Activated CD4-positive, alpha-beta T cell treated with anti-CD3 and anti-CD28 coated beads, Interleukin-2, Interleukin-6, amounts not matched to agents 100 ng/mL and 50 ng/mL, durations not matched to agents 16 hours and 8 hours (primary cell): ENCODE measurements around the gene CBLB.
"Not testable (repeated sequence)": the region's sequence is repeated elsewhere in the genome, so short reads cannot be mapped to it uniquely, and the experiment has no call there.

Experiments used
- DNase-seq: peaks from one replicate; pipeline ENCODE4 v3.0.0-alpha.2; 2020

The CBLB gene

DNA sequence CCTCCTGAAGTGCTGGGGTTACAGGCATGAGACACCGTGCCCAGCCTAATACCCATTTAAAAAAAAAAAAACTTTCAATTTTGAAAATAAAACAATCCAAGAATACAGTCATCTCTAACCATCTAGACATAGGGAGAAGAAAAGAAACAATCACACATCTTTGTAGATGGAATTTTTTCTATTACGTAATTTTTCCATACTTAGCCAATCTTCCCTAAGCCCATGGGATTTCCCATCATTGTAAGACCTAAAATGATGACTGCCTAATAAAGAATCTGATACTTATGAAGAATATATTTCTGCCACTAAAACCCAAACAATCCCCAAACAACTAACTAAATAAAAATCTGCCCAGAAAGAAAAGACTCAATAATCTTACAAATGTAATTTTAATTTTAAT is 88.7 kb downstream of the CBLB start:
- DNase-seq = no peak

DNA sequence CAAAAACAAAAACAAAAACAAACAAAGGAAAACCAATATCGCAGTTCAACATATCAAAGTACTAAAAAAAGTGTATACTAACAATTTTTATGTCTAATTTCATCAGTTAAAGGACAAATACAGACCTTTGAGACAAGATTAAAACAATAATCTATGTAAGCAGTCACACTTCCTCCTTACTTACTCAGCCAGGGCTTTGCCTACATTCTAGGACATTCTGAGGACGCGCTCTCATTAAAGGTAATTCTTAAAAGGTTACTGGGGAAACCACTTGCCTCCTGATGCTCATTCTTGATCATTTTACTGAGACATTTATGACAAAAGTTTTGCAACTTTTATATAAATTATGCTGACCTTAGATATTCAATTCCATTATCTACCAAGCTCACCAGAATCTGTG is 93.4 kb downstream of the CBLB start:
- no peak for DNase-seq

DNA sequence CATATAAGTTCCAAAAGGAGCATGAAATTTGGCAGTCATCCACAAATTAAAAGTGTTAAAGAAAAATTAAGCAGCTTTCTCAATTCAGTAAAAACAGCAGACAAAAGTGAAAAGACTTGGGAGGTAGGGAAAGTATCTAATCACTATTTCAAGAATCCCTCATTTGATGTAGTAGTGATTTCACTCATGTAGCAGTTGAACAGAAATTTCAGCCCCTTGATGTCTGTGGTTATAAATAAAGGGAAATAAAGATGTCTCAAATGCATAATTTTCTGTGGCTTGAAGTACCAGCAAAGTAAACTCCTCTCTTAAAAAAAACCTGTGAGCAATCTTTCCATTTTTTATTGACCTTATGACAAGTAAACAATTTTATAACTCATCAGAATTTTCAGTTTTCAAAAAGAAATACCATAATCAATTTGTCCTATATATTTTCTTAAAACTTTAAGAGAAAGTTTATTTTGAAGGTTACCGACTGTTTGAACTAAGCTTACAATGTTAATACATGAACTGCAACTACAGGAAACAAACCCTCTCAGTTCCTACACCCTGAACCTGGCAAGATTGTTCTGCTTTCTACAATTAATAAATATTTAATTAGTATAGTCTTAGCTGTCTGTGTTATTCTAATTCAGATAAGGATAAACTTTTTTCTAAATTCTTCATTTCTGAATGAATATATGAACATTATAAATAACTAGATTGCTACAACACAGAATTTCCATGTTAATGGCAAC is 94.2 kb downstream of the CBLB start:
- peak; percentile 64 for DNase-seq

DNA sequence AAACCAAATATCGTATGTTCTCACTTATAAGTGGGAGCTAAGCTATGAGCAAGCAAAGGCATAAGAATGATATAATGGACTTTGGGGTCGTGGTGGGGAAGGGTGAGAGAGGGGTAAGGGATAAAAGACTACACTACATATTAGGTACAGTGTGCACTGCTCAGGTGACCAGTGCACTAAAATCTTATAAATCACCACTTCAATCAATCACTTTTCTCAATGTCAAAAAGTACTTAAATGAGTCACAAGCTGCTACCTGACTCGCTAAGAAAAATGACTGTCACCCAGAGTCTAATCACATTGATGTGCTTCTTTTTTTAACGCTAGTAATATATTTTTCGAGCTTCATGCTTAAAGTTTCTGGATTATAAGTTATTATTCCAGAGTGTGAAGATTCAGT is 95.5 kb downstream of the CBLB start:
- DNase-seq = peak; percentile 39

DNA sequence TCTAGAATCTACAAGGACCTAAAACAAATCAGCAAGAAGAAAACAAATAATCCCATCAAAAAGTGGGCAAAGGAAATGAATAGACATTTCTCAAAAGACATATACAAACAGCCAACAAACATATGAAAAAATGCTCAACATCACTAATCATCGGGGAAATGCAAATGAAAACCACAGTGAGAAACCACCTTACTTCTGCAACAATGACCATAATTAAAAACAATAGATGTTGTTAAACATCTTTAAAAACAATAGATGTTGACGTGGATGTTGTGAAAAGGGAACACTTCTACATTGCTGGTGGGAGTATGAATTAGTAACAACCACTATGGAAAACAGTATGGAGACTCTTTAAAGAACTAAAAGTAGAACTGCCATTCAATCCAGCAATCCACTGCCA is 96.2 kb downstream of the CBLB start:
- no peak for DNase-seq

DNA sequence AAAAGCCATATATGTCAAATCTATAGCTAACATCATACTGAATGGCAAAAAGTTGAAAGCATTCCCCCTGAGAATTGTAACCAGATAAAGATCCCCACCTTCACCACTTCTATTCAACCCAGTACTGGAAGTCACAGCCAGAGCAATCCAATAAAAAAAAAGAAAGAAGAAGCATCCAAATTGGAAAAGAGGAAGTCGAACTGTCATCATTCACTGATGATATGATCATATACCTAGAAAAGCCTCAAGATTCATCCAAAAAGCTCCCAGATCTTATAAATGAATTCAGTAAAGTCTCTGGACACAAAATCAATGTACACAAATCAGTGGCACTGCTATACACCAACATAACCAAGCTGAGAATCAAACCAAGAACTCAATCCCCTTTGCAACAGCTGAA is 97.4 kb downstream of the CBLB start:
- DNase-seq = no peak

DNA sequence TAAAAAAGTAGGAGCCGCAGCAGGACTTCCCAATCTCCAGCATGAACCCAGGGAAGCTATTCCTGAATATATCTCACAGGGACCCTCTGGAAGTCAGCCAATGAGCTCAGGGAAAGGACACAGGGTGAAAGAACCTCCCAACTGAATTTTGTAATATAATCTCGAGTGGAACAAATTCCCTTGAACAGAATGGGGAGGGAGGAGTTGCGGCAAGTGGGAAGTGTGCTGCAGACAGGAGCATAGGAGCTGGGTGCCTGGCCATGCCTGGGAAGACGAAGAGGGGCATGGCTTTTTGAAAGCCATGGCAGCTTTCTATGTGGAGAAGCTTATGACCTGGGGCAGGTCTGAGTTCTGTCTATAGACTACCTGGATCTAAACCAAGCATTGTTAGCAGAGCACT is 98.4 kb downstream of the CBLB start:
- DNase-seq = no peak

DNA sequence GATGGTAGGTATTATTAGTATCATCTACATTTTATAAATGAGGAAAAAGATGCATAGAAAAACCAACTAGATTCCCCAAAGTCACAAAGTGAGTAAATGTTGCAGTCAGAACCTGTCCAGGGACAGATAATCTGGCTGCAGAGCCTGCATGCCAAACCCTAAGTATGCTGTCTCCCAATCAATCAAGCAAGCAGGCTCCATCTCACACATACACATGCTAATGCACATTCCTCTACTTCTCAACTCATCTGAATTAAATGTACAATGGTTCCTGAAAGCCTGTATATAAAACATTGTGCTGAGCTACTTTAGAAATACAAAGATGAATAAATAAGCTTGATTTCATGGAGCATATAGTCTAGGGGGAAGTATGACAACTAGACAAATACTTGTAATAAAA is 101.0 kb downstream of the CBLB start:
- DNase-seq = no peak

DNA sequence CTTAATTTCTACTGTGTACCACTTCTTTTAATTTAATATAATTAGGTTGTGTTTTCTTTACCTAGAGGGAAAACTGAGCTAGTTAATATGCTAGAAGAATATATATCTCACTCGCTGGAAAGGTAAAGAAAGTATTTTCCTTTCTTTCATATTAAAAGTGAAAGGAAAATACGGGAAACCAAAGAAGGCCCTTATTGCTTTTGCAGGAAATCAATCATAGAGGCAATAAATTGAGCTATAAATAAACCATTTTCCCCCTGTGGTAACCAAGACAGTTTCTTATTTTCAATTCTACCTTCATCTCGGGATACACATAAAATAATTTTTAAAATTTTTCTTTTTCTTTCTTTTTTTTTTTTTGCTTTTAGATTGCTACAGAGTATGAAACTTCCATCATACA is 101.6 kb downstream of the CBLB start:
- DNase-seq = no peak

DNA sequence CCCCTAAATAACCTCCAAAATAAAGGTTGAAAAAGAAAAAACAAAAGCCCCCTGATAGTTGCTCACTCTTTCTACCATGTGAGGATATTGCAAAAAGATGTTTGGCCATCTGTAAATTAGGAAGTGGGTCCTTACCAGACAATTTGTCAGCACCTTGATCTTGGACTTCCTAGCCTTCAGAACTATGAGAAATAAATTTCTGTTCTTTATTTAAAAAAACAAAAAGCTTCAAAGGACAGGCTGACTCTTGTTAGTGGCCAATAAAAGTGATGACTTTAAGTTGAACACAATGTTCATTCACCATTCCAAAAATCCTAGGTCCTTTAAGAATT is 103.5 kb downstream of the CBLB start:
- DNase-seq = no peak

DNA sequence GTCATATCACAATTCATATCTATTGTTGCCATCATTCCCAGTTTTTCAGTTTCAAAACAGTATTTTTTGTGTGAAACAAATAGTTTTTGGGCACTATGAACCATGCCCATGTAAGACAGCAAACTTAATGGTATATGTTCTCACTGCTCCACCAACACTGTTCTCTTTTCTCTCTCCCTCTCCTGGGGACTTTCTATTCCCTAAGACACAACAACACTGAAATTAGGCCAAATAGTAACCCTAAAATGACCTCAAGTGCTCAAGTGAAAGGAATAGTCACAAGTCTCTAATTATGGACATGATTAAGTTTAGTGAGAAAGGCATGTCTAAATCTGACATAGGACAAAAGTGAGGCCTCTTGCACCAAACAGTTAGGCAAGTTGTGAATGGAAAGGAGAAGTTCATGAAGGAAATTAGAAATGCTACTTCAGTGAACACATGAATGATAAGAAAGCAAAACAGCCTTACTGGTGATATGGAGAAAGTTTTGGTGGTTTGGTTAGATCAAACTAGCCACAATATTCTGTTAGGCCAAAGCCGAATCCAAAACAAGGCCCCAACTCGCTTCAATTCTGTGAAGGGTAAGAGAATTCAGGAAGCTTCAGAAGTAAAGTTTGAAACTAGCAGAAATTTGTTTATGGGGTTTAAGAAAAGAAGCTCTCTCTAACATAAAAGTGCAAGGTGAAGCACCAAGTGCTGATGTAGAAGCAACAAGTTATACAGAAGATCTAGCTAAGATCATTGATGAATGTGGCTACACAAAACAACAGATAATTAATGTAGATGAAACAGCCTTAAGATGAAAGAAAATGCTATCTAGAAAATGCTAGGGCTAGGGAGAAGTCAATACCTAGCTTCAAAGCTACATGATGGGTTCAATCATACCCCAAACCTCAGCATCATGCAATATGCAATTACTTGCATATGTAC is 104.2 kb downstream of the CBLB start:
- DNase-seq = peak; percentile 48

DNA sequence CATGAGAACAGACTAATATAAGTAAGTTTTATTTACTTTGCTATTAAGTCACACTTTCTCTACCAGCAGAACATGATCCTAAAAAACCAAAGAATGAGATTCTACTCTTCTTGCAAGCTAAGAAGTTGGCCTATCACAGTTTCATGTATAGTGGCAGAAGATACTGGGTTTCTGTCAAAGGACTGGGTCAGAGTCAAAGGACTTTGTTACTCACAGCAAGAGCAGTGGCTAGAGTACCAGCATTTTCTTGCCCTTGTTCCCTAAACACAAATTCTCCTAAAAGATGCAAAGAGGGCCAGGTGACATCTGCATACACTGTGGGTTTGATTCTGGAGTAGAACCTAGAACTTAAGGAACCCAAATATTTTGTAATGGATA is 105.2 kb downstream of the CBLB start:
- DNase-seq = no peak

DNA sequence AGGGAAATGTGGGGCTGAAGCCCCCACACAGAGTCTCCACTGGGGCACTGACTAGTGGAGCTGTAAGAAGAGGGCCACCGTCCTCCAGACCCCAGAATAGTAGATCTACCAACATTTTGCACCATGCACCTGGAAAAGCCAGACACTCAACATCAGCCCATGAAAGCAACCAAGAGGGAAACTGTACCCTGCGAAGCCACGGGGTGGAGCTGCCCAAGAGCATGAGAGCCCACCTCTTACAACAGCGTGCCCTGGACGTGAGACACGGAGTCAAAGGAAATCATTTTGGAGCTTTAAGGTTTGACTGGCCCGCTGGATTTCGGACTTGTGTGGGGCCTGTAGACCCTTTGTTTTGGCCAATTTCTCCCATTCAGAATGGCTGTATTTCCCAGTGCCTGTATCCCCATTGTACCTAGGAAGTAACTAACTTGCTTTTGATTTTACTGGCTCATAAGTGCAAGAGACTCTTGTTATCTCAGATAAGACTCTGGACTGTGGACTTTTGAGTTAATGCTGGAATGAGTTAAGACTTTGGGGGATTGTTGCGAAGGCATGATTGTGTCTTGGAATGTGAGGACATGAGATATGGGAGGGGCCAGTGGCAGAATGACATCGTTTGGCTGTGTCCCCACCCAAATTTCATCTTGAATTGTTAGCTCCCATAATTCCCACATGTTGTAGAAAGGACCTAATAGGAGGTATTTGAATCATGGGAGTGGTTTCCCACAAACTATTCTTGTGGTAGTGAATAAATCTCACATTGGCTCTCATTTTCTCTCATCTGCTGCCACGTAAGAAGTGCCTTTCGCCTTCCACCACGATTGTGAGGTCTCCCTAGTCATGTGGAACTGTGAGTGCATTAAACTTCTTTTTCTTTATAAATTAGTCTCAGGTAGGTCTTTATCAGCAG is 105.8 kb downstream of the CBLB start:
- peak; percentile 55 for DNase-seq

DNA sequence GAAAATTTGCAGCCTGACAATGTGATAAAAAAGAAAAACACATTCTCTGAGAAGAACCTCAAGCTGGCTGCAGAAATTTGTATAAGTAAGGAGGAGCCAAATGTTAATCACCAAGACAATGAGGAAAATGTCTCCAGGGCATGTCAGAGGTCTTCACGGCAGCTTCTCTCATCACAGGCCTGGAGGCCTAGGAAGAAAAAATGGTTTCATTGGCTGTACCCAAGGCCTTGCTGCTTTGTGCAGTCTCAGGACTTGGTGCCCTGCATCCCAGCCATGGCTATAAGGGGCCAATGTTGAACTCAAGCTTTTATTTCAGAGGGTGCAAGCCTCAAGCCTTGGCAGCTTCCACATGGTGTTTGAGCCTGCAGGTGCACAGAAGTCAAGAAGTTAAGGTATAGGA is 106.6 kb downstream of the CBLB start:
- not testable (repeated sequence) for DNase-seq

DNA sequence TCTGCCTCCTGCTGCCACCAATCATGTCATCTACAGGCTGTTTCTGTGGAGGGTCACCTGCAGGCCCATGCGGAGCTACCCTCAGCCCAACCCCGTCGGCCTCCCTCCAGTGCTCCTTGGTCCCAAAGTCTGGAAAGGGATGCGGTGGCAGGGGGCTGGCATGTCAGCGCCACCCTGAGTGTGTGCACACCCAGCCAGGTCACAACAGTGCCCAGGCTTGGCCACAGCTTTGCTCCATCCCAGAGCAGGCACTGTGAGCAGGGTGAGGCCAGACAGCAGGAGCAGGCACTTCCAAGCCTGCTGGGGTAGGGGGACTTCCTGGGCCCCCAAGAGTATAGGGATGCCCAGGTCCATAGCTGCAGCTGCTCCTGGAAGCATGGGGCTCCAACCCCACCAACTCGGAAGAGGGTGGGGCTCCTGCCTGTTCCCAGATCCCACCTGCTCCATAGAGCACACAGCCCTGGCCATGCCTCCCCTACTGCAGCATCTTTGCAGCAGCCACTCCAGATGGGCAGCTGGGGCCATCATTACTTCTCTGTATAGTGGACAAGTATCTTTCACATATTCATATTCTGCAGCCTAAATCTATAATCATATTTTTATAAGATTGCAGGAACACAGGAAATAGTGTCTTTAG is 109.3 kb downstream of the CBLB start:
- no peak for DNase-seq

DNA sequence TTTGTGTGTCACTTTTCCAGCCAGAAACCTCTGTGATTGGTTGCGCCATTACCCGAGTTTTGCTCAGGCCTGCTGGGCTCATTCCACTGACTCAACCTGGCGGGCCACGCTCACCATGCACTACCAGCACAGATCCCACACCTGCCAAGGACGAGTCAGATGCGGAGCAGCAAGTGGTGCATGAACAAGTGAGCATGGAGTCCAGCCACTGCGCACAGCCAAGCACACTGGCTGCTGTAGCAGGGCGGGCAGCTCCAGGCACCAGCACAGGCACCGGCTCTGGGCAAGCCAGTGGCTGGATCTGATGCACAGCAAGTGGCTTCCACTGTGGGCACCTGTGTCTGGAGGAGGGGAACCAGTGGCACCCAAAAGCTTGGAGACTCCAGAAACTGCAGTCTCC is 110.4 kb downstream of the CBLB start:
- no peak for DNase-seq

DNA sequence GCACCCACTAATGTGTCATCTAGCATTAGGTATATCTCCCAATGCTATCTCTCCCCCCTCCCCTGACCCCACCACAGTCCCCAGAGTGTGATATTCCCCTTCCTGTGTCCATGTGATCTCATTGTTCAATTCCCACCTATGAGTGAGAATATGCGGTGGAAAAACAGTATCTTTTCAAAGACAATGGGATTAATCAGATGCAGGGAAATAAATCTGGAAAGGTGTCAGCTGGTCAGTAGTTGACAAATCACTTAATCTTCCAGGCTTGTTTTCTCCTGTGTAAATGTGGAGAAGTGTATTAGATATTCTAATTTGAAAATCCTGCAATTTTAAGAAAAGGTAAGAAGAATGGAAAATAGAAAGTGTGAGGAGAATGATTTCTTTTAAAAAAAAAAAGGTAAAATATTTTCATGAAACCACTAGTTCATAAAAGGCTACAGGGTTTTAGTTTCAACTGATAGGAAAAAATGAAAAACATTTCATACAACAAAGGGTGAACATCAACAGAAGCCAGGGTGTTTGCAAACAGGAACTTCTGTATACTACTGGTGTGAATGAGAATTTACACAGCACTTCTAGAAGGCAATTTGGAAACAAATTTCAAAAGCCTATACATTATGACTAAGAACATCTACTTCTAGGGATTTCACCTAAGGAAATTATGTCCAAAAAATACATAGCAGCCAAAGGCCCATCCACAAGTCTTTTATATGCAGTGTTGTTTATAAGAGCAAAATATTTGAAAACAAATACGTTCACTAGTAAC is 113.5 kb downstream of the CBLB start:
- no peak for DNase-seq

DNA sequence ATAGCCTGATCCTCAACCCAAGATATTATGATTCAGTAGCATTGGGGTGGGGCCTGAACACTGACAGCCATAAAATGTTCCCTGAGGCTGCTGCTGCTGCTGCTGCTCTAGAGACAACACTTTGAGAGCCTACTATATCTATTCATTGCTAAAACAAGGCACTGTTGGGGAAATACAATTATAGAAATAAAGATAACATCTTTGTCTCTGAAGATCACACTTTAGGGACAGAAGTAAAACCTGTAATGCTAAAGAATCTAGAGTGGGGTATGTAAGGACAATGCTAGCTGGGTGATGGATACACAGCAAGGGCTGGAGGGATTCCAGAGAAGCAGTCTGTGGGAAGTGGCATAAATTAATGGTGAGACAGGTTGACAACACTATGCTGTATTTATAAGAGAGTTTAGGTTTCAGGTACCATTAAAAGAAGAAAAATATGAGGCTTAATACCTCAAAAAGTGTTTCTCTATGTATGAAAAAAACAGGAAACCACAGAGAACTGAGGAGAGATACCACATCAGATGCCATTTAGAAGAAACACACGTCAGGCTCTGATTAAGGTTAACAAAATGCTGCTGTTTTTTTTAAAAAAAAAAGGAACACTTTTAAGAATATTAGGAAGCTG is 115.9 kb downstream of the CBLB start:
- peak; percentile 61 for DNase-seq

DNA sequence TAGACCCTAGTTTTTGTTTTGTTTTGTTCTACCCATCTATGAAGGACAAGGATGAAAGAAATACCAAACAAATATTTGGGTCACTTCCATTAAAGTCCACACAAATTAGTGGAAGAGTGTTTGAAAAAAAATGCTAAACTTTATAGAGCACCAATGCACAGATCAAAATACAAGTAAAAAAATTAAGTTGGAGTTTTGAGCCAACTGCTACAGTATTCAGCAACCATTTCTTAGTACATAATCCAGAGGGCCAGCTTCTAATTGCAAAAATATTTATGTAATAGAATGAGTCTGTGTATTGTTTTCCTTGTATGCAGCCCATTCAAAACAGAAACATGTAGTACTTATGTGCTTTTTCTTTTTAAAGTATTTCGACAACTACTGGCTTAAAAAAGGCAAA is 121.1 kb downstream of the CBLB start:
- DNase-seq = no peak

DNA sequence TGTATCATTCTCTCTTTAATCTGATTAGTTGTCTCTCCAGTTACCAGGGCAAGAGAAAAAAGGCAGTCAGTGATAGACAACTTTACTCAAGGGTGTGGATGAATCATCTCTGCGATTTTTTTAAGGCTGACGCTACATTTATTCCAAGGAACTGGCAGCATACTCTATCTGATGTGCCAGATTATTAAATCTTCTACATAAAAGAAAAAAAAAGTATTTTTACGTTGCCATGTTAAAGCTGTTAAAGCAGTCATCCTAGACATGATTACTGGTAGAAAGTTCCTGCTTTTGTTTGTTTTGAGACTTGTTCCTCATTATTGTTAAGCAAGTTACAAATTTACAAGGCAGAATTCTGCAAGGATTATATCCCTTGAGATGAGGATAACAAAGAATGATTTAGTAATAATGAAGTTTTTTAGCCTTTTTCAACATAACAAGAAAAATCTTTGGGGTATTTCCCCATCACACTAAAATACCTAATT is 121.7 kb downstream of the CBLB start:
- peak; percentile 58 for DNase-seq

DNA sequence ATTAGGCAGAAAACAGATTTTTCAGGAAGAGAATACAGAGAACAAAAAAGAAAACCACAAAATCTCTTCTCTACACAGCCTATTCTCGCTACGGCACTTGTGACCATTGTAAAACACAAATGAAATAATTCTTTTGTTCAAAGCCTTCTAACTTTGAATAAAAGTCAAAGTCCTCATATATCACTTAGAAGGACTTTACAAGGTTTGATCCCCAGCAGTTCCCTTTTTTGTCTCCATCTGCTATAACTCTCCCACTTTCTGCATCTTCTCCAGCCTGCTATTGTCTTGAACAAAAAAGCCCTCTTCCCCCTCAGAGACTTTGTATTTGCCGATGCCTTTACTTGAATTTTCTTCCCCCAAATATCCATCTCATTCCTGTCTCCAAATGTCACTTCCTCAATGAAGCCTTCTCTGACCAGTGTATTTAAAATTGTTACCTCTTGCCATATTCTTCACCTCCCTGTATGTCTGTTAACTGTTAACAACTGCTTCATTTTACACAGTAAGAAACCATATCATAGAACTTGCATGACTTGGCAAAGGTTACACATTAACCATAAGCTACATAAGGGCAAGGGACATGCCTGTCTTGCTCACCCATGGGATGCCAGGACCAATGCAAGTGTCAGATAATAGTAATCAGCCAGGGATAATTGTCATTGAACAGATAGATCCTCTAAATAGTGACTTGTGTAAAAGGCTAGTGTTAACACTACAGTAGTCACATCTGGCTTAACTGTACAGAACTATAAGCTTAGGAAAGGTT is 122.4 kb downstream of the CBLB start:
- DNase-seq = no peak
